DMS79 treated with DMSO at 0.1 percent for 48 hours (cell line): ENCODE measurements around the gene ZNF451.

ENCODE experiments used
- DNase-seq: peaks from one replicate; lab custom pipeline; 2025; lab: John Stamatoyannopoulos, UW

The ZNF451 gene

DNA sequence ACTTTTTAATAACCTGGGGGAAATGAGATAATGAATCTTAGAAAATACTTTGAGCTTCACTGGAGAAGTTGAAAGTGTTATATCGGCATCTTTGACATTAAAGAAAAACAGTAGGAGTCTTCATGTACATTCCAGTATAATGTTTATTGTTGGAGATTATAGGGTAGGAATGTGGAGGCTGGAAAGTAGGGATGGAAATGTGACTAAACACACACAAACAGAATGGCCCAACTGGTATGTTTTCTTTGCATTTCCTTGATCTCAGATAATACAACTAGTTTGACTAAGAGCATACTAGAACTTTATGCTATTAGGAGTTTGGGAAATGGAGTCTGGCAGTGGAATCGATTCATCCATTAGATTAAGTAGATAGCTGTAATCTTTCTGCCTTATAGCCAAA lies 72.0 kb downstream of the ZNF451 start:
- no peak for DNase-seq

DNA sequence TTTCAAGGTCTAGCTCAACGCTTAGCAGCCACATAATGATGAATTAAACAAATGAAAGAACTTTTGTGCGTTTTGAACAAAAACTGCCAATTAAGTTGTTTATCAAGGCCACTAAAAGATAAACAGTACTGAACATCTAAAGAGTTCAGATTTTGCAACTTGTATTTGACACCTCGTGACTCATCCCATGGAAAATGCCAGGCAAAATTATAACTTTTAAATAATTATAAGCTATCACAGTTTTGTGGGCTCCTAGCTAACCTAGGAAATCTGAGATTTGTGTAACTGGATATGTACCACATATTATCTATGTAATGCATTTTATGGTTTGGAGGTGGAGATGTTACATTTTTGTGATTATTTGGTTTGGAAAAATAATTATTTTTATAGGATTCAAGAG lies 72.5 kb downstream of the ZNF451 start:
- no peak for DNase-seq

DNA sequence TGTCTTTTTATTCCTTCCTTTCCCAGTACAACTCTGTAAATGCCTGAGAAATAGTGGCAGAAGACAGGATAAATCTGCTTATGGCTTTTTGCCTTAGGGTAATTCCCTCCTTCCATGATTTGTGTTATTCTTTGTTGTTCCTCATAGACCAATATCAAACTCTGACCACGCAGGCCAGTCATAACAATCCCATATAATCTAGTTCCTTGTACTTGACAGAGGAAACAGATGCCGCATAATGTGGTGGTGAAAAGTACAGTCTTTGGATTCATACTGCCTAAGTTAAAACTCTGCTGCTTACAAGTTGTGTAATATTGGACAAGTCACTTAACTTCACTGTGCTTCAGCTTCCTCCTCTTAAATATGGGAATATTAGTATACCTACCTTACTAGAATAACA lies 74.0 kb downstream of the ZNF451 start:
- no peak for DNase-seq

DNA sequence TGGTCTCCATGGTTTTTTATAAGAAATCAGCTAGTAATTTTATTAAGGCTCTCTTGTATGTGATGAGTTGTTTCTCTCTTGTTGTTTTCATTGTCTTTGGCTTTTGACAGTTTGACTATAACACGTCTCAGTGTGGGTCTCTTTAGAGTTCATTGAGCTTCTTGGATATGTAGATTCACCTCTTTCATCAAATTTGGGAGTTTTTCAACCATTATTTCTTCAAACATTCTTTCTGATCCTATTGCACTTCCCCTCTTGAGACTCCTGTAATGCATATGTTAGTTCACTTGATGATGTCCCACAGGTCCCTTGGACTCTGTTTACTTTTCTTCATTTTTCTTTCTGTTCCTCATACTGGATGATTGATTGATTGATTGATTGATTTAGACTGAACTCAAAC lies 75.1 kb downstream of the ZNF451 start:
- DNase-seq: no peak

DNA sequence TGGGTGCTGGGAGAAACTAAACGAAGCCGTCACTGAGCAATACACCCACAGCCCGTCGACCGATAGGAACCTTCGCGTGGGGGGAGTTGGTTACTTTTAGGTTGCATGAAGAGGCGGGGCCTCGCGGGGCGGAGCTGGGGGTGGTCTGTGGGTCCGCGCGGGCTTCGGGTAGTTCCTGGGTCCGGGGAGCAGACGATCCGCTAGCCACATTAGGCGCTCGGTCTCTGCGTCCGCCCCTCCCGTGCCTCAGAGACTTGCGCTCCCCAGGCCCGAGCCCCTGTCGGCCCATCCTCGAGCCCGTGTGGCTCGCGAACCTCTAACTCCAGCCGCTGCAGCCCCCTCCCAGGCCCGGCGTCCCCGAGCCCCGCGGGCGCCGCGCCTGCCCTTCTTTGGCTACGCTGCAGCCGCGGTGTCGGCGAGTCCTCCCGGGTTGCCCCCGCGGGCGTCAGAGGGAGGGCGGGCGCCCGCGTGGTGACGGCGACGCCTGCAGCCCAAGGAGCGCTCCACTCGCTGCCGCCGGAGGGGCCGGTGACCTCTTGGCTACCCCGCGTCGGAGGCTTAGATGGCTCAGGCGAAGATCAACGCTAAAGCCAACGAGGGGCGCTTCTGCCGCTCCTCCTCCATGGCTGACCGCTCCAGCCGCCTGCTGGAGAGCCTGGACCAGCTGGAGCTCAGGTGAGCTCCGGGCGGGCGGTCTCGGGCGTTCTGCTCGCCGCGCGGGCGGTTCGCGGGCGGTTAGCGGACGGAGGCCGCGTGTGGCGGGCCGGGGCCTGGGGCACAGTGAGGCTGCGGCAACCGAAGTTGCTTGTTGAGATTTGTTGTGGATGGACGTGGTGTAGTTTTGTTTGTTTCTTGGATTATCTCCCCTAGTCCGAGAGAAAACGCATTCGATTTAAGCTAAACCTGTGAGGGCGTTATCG lies 82.4 kb downstream of the ZNF451 start, which contains the start of gene BAG2:
Gene BAG2 (plus strand): TSS at position 191 of the 920 bp plus-strand sequence. CDS start 372 bp downstream, at position 563.
- peak; percentile 36 for DNase-seq

DNA sequence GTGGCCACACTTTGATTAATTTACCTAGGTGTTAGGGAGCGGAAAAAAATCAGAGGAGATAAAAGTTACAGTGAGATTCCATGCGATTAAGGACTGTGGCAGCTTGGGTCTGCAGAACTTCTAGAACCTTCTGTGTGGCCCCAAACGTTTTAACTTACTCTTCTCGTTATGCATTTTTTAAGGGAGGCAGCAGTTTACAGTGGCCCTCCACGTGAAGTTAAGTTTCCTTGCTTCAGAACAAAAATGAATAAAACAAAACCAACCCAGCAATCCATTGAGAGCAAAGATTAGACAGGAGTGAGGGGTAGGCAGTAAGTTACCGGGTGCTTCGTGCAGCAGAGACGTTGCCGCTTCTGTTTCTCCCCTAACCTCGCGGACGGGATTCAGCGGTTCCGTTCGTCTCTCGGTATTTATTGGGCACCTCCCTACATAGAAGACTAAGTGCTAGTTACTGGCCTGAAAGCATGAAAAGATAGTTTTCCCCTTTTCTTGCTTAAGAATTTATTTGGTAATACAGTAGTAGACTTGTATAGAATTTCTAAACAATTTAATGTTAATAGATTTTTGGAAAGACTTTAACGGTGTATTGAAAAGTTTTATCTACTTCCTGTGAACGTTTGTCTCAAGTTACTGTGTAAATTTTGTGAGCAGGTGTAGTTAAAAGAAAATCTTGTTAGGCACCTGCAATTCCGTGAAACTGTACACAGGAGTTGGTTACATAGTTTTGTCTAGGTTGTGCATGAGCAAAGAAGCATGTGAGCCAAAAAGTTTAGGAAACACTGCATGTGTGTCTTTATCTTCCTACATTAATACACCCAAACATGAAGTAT lies 83.3 kb downstream of the ZNF451 start:
- DNase-seq: peak; percentile 19

DNA sequence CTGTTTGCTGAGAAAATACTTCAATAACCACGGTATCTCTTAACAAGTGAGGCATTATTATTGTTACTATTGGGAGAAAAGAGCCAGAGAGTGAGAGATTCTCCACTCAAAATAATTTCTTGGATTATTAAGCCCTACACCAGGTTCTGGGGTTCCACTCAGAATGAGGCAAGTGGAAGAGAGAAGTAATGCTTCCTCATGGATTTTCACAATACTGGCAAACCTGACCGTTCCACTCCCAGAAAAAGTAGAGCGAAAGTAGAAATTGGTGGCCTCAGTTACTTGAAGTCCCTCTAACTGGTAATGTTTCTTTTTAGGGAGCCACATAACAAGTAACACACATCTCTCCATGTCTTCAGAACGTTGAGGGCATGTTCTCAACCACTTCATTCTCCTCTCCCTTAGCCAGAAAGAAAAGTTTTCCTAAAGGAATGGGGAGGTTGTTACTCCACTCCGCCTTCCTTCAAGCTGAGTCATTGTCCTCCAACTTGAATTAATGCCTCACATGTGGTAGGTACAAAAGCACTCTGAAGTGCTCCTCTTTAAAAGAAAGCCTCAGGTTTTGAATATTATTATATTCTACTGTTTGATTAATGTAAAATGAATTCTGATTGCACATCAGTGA lies 84.0 kb downstream of the ZNF451 start:
- no peak for DNase-seq

DNA sequence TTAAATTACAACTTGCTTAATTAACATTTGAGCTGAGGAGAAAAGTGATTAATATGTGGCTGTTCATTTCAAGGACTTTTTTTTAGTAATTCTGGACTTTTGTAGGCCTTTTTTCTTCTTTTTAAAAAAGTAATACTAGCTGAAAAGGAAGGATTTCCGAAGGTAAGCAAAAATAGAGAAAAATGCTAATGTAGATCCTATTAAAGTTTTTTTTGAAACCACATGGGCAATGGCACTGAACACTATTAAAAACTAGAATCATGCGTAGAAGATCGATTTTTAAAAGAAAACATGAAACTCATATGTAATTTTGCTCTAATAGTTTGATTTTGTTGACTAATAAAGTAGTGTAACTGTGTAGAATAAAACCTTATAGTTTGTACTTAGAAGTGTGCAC lies 84.5 kb downstream of the ZNF451 start:
- no peak for DNase-seq

DNA sequence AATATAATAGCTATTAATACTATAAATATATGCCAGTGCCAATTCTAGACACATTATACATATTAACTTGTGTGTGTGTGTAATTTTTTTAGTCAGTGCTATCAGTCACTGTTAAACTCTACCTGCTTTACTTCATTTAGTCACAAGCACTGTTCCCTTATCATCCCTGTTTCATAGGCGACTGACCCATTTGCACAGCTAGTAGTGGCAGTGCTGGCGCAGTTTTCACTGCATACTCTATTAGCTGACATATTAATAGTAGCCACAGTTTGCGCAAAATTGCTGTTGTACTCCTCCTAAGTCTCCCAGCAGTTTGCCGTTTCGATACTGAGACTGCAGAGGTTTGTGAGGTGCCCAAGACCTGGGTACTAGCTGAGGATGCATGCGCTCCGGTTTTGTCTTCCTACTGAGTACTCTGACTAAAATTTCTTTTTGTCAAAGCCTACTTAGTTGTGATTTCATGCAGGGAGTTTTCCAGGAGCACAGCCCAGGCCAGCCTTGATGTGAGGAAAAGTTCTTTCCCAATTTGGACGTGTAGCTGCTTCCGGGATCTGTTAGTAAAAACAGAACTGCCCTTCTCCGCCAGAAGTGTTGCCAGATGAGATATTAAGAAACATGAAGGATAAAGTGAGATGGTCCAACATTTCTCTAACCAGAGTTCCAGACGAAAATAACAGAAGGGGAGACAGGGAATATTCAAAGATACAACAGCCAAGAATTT lies 87.7 kb downstream of the ZNF451 start:
- DNase-seq: no peak

DNA sequence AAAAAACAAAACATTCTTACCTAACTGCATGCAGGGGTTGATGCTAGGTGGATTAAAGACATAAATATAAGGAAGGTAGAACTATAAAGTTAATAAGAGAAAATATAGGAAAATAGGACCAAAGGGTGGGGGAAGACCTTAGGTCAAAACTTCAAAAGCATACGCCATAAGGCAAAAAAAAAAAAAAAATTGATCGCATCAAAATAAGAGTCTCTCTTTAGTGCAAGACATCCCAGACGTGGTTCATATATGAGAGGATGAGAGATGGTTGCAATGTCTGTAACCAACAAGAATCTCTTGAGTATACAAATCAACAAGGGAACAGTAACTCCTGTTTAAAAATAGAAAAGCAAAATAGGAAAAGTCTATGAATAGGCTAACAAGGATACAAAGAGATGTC lies 90.6 kb downstream of the ZNF451 start:
- DNase-seq: no peak

DNA sequence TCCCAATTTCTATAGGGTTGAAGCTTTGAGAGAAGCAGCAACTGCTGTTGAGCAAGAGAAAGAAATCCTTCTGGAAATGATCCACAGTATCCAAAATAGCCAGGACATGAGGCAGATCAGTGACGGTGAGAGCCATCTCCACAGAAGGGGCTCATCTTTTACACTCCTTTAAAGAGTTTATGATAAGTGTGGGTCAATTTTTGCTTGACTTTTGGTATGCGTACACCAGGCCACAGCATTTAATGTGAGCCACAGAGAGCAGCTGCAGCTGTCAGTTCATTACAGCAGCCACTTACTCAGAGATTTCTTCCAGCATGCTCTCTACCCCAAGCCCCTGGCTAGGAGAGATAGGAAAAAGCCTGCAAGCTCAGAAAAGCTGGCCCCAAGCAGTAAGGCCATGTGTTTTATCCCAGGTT lies 92.0 kb downstream of the ZNF451 start:
- DNase-seq: no peak

DNA sequence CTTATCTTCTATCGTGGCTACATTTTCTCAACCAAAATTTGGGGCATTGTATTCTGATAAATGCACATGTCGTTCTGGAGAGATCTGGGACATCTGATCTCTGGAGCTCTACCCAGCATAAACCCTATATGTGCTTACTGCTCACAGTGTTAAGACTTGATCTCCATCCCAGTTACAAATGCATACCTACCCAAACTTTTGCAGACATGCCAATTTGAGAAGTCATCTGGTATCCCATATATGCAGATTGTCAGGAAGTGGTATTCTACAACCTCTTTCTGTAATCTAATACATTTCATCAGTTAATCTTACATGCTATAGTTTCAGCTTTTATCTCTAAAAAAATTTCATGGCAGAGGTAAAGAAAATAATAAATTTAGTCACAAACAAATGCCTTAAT lies 93.3 kb downstream of the ZNF451 start:
- no peak for DNase-seq

DNA sequence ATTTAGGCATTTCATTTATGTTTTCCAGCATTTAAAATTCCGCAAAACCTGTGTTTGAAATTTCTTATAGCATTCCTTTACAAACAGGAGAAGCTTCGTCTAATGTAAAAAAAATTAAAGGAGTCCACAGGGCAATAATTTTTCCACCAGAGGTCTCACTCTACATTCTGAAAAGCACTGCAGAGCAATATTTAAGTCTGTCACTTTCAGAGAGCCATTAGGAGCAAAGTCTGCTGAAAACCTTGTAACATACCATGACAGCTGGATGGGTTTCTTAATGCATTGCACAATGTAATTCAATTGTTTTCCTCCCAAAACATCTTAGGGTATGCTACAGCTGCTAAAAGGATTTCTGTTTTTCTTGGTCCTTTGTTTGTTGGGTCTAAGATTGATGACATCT lies 100.2 kb downstream of the ZNF451 start:
- peak; percentile 11 for DNase-seq

DNA sequence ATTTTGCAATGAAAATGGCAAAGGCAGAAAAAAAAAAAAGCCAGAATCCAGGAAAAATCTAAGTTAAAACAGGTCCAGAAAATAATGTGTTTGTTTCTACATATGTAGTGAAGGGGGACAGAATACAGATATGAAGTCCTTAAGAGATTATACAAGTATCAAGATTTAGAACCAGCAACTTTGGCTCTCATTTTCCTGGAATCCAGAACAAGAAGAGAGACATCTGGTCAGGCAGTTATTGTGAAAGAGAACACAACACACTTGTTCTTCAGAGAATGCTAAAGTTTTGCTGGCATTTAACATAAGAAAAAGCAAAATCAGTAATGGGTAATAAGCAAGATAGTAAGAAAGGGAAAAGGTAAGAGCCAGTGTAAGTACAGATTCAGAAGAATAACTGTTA lies 103.2 kb downstream of the ZNF451 start:
- no peak for DNase-seq

DNA sequence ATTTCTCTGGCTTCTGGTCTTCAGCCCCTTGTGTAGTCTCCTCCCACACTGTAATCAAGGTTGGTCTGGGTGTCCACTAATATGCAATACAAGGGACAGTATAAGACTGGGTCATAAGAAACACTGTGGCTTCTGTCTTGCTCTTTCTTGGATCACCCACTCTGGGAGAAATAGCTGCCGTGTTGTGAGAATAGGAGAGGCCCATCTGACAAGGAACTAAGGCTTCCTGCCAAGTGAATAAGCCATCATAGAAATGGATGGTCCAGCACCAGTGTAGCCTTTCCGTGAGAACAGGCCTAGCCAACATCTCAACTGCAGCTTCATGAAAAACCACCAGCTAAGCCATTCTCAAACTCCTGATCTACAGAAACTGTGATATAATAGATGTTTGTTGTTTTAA lies 105.5 kb downstream of the ZNF451 start:
- no peak for DNase-seq

DNA sequence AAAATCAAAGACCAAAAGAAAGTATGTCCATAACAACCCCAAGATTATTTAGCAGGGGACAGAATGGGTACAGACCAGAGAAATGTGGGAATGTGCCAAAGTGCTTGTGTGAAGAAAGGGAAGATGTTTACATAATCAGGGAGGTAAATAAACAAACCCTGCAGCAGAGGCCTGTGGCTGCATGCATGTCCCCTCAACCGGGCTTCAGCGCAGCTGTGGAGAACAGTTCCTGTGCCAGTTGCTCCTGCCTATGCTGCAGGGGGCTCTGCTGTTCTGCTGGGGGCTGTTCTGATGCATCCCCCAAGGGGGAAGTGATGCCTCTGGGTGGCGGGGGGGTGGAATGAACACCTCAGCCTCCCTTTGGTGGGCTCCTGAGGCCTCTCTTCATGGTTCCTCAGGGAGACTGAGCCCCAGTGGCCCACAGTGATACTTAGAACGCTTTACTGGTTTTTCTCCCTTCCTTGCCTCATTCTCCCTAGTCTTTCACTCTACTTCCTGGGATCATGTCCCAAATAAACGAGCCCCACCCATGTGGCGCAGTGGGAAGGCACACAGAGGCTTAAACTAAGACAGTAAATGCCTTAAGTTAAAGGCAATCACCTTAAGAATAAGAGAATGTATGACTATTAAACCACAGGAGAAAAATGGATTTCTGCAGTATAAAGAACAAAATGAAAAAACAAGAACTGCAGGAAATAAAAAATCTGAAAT lies 109.1 kb downstream of the ZNF451 start:
- DNase-seq: no peak

DNA sequence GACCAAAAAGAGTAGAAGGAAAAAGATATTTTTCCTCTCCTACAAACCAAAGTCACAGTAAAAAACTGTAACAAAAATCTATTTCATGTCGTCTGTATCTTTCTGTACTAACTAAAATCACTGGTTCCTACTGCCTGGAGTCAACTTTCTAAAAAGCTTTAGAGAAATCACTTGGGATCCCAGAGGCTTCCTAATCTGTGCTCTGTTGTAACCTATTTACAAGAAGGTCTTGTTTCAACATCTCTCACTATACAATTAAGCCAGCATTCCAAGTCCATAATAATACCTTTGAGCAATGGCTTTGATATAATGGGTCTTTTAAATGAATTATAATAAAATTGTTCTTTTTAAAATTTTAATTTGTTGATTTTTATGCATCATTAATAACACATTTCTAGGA lies 111.7 kb downstream of the ZNF451 start:
- no peak for DNase-seq

DNA sequence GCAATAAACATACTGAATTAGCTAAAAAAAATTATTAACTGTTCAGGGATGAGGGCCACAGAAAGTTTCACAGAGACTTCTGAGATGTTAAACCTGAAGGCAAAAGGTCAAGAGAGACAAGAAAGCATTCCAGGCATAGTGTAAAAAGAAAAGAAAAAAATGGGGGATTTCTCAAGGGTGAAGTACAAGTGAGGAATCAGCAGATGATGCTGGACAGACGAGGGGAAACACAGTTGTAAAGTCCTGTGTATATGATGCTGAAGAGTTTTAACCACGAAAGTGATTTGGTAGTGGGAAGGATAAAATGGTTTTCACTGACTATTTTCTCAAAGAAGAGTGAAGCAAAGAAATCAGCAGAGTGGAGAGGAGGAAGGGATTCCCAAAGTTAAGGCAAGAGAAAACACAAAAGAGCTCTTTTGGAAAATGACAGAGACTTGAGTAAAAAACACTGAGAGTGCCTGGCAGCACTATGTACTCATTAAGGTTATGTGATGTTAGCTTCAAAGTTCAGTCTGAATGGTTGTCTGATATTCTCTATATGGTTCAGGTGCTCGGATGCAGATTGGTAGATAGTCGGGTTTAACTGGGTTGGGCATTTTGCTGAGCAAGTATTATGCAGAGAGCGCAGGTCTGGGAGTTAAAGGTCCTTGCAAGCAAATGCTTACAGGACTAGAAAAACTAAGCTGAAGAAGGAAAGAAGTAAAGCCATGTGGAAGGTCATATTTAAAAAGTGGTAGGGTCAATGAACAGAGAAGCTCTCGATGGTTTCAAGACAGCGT lies 115.8 kb downstream of the ZNF451 start:
- no peak for DNase-seq

DNA sequence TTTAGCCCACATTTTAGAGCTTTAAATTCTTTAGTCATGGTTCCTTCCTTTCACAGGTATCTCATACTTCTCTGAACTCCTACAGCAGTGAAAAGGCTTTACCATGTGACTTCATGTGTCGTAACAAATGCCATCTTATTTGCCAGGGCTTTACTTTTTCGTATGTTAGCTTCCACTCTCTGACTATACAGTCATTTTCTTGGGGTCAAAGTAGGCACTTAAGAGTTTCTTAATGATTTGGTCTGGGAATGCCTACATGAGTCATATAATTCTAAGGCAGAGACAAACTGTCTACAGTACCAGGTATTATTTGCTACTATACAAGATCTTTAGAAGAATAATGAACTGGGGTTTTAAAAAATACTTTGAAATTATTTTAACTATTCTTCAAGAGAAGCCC lies 117.2 kb downstream of the ZNF451 start:
- DNase-seq: no peak

DNA sequence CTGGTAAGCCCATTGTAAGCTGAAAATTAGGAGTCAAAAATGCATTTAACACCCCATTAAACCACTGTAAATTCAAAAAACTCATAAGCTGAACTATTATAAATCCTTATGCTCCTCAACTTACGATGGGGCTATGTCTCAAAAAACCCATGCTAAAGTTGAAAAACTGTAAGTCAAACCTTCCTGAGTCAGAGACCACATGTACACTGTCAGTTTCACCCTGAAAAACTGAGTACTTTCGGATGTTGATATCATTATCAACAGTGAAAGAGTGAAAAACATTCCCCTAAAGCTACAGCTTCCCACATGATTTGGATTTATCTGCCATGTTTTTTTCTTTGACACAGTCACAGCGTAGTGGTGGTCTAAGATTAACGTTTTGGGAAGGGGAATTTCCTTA lies 117.9 kb downstream of the ZNF451 start:
- DNase-seq: no peak
